H9 (cell line): ENCODE measurements around the gene RIMS1. TPM values are rescaled to one million over a fixed set of nuclear protein-coding genes. Genes with fewer than 3 reads are reported as not detected.

Experiments used
- DNase-seq: peaks from one replicate; pipeline ENCODE4 v3.0.0-alpha.2; 2017
- H2AFZ ChIP-seq: one replicate; pipeline ENCODE4 v1.6.1; 2013; ENCODE audit warnings: mild to moderate bottlenecking, low read length, control low read depth, moderate library complexity
- H2AK5ac ChIP-seq: 2 replicates; pipeline ENCODE4 v1.6.1; 2013; ENCODE audit warnings: low read length, control low read depth, mixed read lengths; ENCODE audit not compliant: insufficient read length
- H2BK120ac ChIP-seq: one replicate; pipeline ENCODE4 v1.6.1; 2013; ENCODE audit warnings: low read depth, mild to moderate bottlenecking, low read length, control low read depth, inconsistent platforms; ENCODE audit not compliant: poor library complexity, severe bottlenecking
- H2BK12ac ChIP-seq: 2 replicates; pipeline ENCODE4 v1.6.1; 2013; ENCODE audit warnings: low read length, control low read depth, mixed read lengths, low read depth; ENCODE audit not compliant: insufficient read length
- H2BK15ac ChIP-seq: 2 replicates; pipeline ENCODE4 v1.6.1; 2013; ENCODE audit warnings: low read depth, low read length, control low read depth
- H2BK20ac ChIP-seq: one replicate; pipeline ENCODE4 v1.6.1; 2013; ENCODE audit warnings: low read depth, mild to moderate bottlenecking, low read length, control low read depth, inconsistent platforms; ENCODE audit not compliant: poor library complexity, severe bottlenecking
- H2BK5ac ChIP-seq: 2 replicates; pipeline ENCODE4 v1.6.1; 2013; ENCODE audit warnings: low read length, control low read depth, mixed read lengths; ENCODE audit not compliant: insufficient read length
- H3K14ac ChIP-seq: 2 replicates; pipeline ENCODE4 v1.6.1; 2013; ENCODE audit warnings: low read length, control low read depth; ENCODE audit not compliant: insufficient read depth
- H3K18ac ChIP-seq: 2 replicates; pipeline ENCODE4 v1.6.1; 2013; ENCODE audit warnings: low read depth, mild to moderate bottlenecking, mixed read lengths, low read length, control low read depth; ENCODE audit not compliant: insufficient read length
- H3K23ac ChIP-seq: 2 replicates; pipeline ENCODE4 v1.6.1; 2013; ENCODE audit warnings: low read length, control low read depth, mixed read lengths, low read depth; ENCODE audit not compliant: insufficient read length
- H3K23me2 ChIP-seq: 2 replicates; pipeline ENCODE4 v1.6.1; 2013; ENCODE audit warnings: low read depth, mild to moderate bottlenecking, mixed read lengths, low read length, control low read depth; ENCODE audit not compliant: insufficient read length, poor library complexity, severe bottlenecking
- H3K27ac ChIP-seq: 2 replicates; pipeline ENCODE4 v1.5.1; 2013; ENCODE audit warnings: low read length, control low read depth, mixed read lengths, low read depth; ENCODE audit not compliant: insufficient read length
- H3K27me3 ChIP-seq: 2 replicates; pipeline ENCODE4 v1.6.1; 2013; ENCODE audit warnings: low read length, control low read depth, inconsistent platforms; ENCODE audit not compliant: insufficient read depth
- H3K4ac ChIP-seq: 2 replicates; pipeline ENCODE4 v1.6.1; 2013; ENCODE audit warnings: low read depth, mild to moderate bottlenecking, control low read depth, inconsistent platforms, low read length, moderate library complexity
- H3K4me1 ChIP-seq: 2 replicates; pipeline ENCODE4 v1.6.1; 2013; ENCODE audit warnings: low read length, control low read depth, inconsistent platforms; ENCODE audit not compliant: insufficient read depth
- H3K4me2 ChIP-seq: 2 replicates; pipeline ENCODE4 v1.6.1; 2013; ENCODE audit warnings: low read length, control low read depth, mixed read lengths; ENCODE audit not compliant: insufficient read length, insufficient read depth
- H3K56ac ChIP-seq: 2 replicates; pipeline ENCODE4 v1.6.1; 2013; ENCODE audit warnings: low read depth, mild to moderate bottlenecking, mixed read lengths, low read length, control low read depth; ENCODE audit not compliant: insufficient read length
- H3K79me1 ChIP-seq: 2 replicates; pipeline ENCODE4 v1.6.1; 2013; ENCODE audit warnings: low read depth, mild to moderate bottlenecking, moderate library complexity, low read length, control low read depth, inconsistent platforms; ENCODE audit not compliant: insufficient read depth, poor library complexity, severe bottlenecking
- H3K79me2 ChIP-seq: 2 replicates; pipeline ENCODE4 v1.6.1; 2013; ENCODE audit warnings: low read length, control low read depth, inconsistent platforms; ENCODE audit not compliant: insufficient read depth
- H3K9ac ChIP-seq: 2 replicates; pipeline ENCODE4 v1.6.1; 2013; ENCODE audit warnings: low read length, control low read depth, mixed read lengths; ENCODE audit not compliant: insufficient read length; ENCODE audit errors: extremely low read depth
- H3K9me3 ChIP-seq: one replicate; pipeline ENCODE4 v1.6.1; 2013; ENCODE audit warnings: low read depth, low read length, inconsistent platforms; ENCODE audit not compliant: control insufficient read depth
- H3T11ph ChIP-seq: one replicate; pipeline ENCODE4 v1.6.1; 2013; ENCODE audit warnings: mild to moderate bottlenecking, low read length, control low read depth, inconsistent platforms
- H4K20me1 ChIP-seq: one replicate; pipeline ENCODE4 v1.6.1; 2013; ENCODE audit not compliant: control insufficient read depth, insufficient read length, insufficient read depth
- H4K5ac ChIP-seq: 2 replicates; pipeline ENCODE4 v1.6.1; 2013; ENCODE audit warnings: low read depth, mild to moderate bottlenecking, mixed read lengths, low read length, control low read depth; ENCODE audit not compliant: insufficient read length
- H4K8ac ChIP-seq: replicated peaks from 2 replicates; pipeline ENCODE4 v1.6.1; 2013; ENCODE audit warnings: low read length, control low read depth, mixed read lengths, low read depth; ENCODE audit not compliant: insufficient read length
- H4K91ac ChIP-seq: 2 replicates; pipeline ENCODE4 v1.6.1; 2013; ENCODE audit warnings: low read depth, mild to moderate bottlenecking, moderate library complexity, mixed read lengths, low read length, control low read depth; ENCODE audit not compliant: insufficient read length
- H3K27ac Mint-ChIP-seq, 3 experiments: 2 replicates in 2 of 3; 3 replicates in 1 of 3; pipeline ENCODE4 v1.8.0; 2020 to 2021; ENCODE audit warnings: mixed read lengths in 3 of 3, mild to moderate bottlenecking in 1 of 3, moderate library complexity in 1 of 3
- H3K27me3 Mint-ChIP-seq: 2 replicates; pipeline ENCODE4 v1.8.0; 2021; ENCODE audit warnings: low read depth, mild to moderate bottlenecking, moderate library complexity, mixed read lengths
- H3K36me3 Mint-ChIP-seq, 3 experiments: 2 replicates in 2 of 3; 3 replicates in 1 of 3; pipeline ENCODE4 v1.8.0; 2020 to 2021; ENCODE audit warnings: low read depth in 3 of 3, mixed read lengths in 3 of 3; ENCODE audit not compliant: insufficient read depth in 1 of 3
- H3K4me1 Mint-ChIP-seq, 2 experiments: 2 replicates each; pipeline ENCODE4 v1.8.0; 2020; ENCODE audit warnings: mixed read lengths in 2 of 2
- H3K4me3 Mint-ChIP-seq, 2 experiments: 2 replicates in 1 of 2; 3 replicates in 1 of 2; pipeline ENCODE4 v1.8.0; 2020 to 2021; ENCODE audit warnings: mild to moderate bottlenecking in 2 of 2, mixed read lengths in 2 of 2, moderate library complexity in 1 of 2
- H3K9me3 Mint-ChIP-seq, 2 experiments: 2 replicates in 1 of 2; 3 replicates in 1 of 2; pipeline ENCODE4 v1.8.0; 2020; ENCODE audit warnings: mild to moderate bottlenecking in 2 of 2, mixed read lengths in 2 of 2, moderate library complexity in 1 of 2
- WGBS: extraction: QIAGEN DNeasy Blood & Tissue Kit; methylation state at CpG from one replicate; pipeline ENCODE4 v1.1.7; 2013; ENCODE audit warnings: missing lambda C conversion rate, low lambda C conversion rate, mixed read lengths; ENCODE audit not compliant: insufficient read length; ENCODE audit errors: extremely low coverage; 5-methylcytosine and 5-hydroxymethylcytosine counted together
- total RNA-seq: library from RNA; stranded (reverse); gene quantifications from 2 replicates; pipeline ENCODE4 v1.2.1, GENCODE V29; 2021
- TF ChIP-seq, protein P1 (sequence below): fragments of 200-600 bp; sonication (generic); conservative IDR thresholded peaks from 3 replicates; pipeline ENCODE4 v1.8.0; 2021; ENCODE audit warnings: antibody characterized with exemption, mild to moderate bottlenecking

RIMS1 gene
- total RNA-seq, 1 experiment from 2014 or later = 0.83 TPM

DNA sequence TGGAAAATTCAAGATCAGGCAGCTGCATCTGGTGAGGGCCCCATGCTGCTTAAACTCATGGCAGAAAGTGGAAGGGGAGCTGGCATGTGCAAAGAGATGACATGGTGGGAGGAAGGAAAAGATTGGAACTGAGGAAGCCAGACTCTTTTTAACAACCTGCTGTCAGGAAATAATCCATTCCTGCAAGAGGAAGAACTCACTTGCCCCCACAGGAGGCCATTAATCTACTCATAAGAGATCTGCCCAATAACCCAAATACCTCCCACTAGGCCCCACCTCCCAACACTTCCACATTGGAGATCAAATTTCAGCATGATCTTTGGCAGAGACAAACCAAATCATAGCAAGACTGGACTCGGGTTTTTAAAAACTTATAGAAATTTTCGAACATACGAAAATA lies 535.0 kb downstream of the RIMS1 start:
- Histone ChIP-seq H3K14ac (no peak overlapping the region), H4K8ac (no peak overlapping the region), H2BK20ac (no peak overlapping the region), H2BK12ac (no peak overlapping the region), H4K91ac (no peak overlapping the region), H2BK5ac (no peak overlapping the region), H3K27me3 (no peaks in the 10 kb centered on the region), H3K27ac (no peak overlapping the region), H3T11ph (no peak overlapping the region), H3K4me1 (no peaks in the 10 kb centered on the region), H3K18ac (no peak overlapping the region), H2AFZ (no peak overlapping the region), H4K5ac (no peak overlapping the region), H2BK120ac (no peak overlapping the region), H3K9me3 (no peaks in the 10 kb centered on the region), H2AK5ac (no peak overlapping the region), H3K23ac (no peak overlapping the region), H3K79me2 (no peaks in the 10 kb centered on the region), H3K79me1 (no peaks in the 10 kb centered on the region), H3K4ac (no peak overlapping the region), H3K56ac (no peak overlapping the region), H4K20me1 (no peaks in the 10 kb centered on the region), H2BK15ac (no peak overlapping the region), H3K4me2 (no peak overlapping the region), H3K23me2 (no peaks in the 10 kb centered on the region), H3K9ac (no peak overlapping the region)
- Mint-ChIP-seq H3K4me3 (no peak overlapping the region), H3K4me1 (peaks cover 9 to 10% of the 10 kb centered on the region in 2 experiments), H3K27me3 (no peaks in the 10 kb centered on the region), H3K9me3 (no peaks in the 10 kb centered on the region; a peak in 1 of 5 replicates), H3K27ac (peak overlapping the region in 1 of 3 experiments; percentile 25; a peak in 1 of 7 replicates), H3K36me3 (no peaks in the 10 kb centered on the region)
- WGBS = no CpG with 5 or more reads among the region's 3 CpGs
- DNase-seq = no peak
- TF ChIP-seq, protein P1, sequence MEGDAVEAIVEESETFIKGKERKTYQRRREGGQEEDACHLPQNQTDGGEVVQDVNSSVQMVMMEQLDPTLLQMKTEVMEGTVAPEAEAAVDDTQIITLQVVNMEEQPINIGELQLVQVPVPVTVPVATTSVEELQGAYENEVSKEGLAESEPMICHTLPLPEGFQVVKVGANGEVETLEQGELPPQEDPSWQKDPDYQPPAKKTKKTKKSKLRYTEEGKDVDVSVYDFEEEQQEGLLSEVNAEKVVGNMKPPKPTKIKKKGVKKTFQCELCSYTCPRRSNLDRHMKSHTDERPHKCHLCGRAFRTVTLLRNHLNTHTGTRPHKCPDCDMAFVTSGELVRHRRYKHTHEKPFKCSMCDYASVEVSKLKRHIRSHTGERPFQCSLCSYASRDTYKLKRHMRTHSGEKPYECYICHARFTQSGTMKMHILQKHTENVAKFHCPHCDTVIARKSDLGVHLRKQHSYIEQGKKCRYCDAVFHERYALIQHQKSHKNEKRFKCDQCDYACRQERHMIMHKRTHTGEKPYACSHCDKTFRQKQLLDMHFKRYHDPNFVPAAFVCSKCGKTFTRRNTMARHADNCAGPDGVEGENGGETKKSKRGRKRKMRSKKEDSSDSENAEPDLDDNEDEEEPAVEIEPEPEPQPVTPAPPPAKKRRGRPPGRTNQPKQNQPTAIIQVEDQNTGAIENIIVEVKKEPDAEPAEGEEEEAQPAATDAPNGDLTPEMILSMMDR = no peak
